Mucosa of descending colon (tissue), 3 donors: ENCODE results near the gene DNAJC8. TPM values are rescaled to one million over a fixed set of nuclear protein-coding genes. Genes with fewer than 3 reads are reported as not detected.

Experiments used
- ATAC-seq: fragments of 200-7000 bp; cut with Tn5 transposase; one replicate; pipeline ENCODE4 v1.9.1; 2020; ENCODE audit warnings: mild to moderate bottlenecking, moderate library complexity
- DNase-seq, 3 donors: peaks; one replicate each; pipeline ENCODE4 v3.0.0-alpha.2; 2020
- H3K36me3 ChIP-seq: fragments of 200-600 bp; one replicate; pipeline ENCODE4 v1.8.0; 2021; ENCODE audit warnings: low read depth, mild to moderate bottlenecking
- H3K4me1 ChIP-seq: fragments of 200-600 bp; one replicate; pipeline ENCODE4 v1.8.0; 2021; ENCODE audit warnings: low read depth, mild to moderate bottlenecking
- H3K4me3 ChIP-seq: fragments of 200-600 bp; one replicate; pipeline ENCODE4 v1.8.0; 2021; ENCODE audit warnings: mild to moderate bottlenecking
- H3K9me3 ChIP-seq: fragments of 200-600 bp; one replicate; pipeline ENCODE4 v1.8.0; 2021; ENCODE audit warnings: mild to moderate bottlenecking
- CTCF ChIP-seq: fragments of 200-600 bp; IDR thresholded peaks from one replicate; pipeline ENCODE4 v1.8.0; 2022; ENCODE audit warnings: antibody characterized with exemption, mild to moderate bottlenecking
- intact Hi-C, 2 donors: fragments of 100-400 bp; cut with DNase I in 1 of 2; cut with micrococcal nuclease in 1 of 2; formaldehyde crosslinking; loops; one replicate each; pipeline versions ENCODE4 v1.11.0 to v1.11.1; 2022; cut with DNase I, micrococcal nuclease
- total RNA-seq, 3 donors: library from RNA; stranded (reverse); fragmentation: NEBNext Ultra II Directional in 2 of 3; extraction: Animal tissue kit (Norgen Biotek cat#: 25700) in 2 of 3; gene quantifications; one replicate each; pipeline versions ENCODE4 v1.2.1 to v1.2.4, GENCODE V29; 2021 to 2023
- donor health status: DM: no; HTN: no; CAD: no; lungs with moderate emphysema.
- donor health status: DM: no; HTN: no; CAD: no.
- donor health status: DM: no; HTN: yes; CAD: no.

DNAJC8 gene
- total RNA-seq, 3 donors from 2014 or later, result 41.6 to 76.7 (median 56.7) TPM

GRCh38 chr1:28278763-28279162, 45.9 kb upstream of the DNAJC8 start:
- Histone ChIP-seq H3K36me3 (peaks cover 3% of the 10 kb centered on the region), H3K9me3 (no peaks in the 10 kb centered on the region), H3K4me3 (no peak overlapping the region), H3K4me1 (peaks cover 22% of the 10 kb centered on the region)
- intact Hi-C loops, result no loop called here
- no peak for ATAC-seq
- no peak for TF ChIP-seq CTCF
- no peak for DNase-seq

GRCh38 chr1:28273216-28273860, 40.5 kb upstream of the DNAJC8 start:
- H3K4me3 ChIP-seq, result no peak overlapping the region
- ATAC-seq (no peak), DNase-seq (no peak)
- H3K4me1 ChIP-seq, result no peaks in the 10 kb centered on the region
- intact Hi-C loops, result no loop called here
- H3K36me3 ChIP-seq, result peaks cover 3% of the 10 kb centered on the region
- H3K9me3 ChIP-seq, result no peaks in the 10 kb centered on the region
- TF ChIP-seq CTCF, result no peak

- ATAC-seq, result no peak
- Histone ChIP-seq H3K9me3 (no peaks in the 10 kb centered on the region), H3K4me3 (no peak overlapping the region), H3K4me1 (no peaks in the 10 kb centered on the region), H3K36me3 (peaks cover 3% of the 10 kb centered on the region)
- intact Hi-C loops, result no loop called here
- TF ChIP-seq CTCF, result no peak
- no peak for DNase-seq
Observed at GRCh38 chr1:28272215-28272852, 39.5 kb upstream of the DNAJC8 start.

GRCh38 chr1:28269529-28269928, 36.7 kb upstream of the DNAJC8 start:
- ATAC-seq (no peak), DNase-seq (no peak)
- TF ChIP-seq CTCF, result no peak
- Histone ChIP-seq H3K9me3 (no peaks in the 10 kb centered on the region), H3K4me3 (no peak overlapping the region), H3K4me1 (peaks cover 5% of the 10 kb centered on the region), H3K36me3 (no peaks in the 10 kb centered on the region)
- intact Hi-C loops, result no loop called here

GRCh38 chr1:28267633-28268032, 34.8 kb upstream of the DNAJC8 start:
- Histone ChIP-seq H3K4me3 (no peak overlapping the region), H3K4me1 (peaks cover 17% of the 10 kb centered on the region), H3K36me3 (no peaks in the 10 kb centered on the region), H3K9me3 (no peaks in the 10 kb centered on the region)
- DNase-seq (no peak), ATAC-seq (no peak)
- intact Hi-C loops, result no loop called here
- no peak for TF ChIP-seq CTCF
